ENCODE results near the gene H2BK1. TPM values are rescaled to one million over a fixed set of nuclear protein-coding genes. Genes with fewer than 3 reads are reported as not detected.

H2BK1 gene
- total and polyA plus RNA-seq, 2 of the 13 experiments (the other 11 are each of a cell fraction or from before 2014, with no cell fraction given): not detected

- DNase-seq (ENCODE audit: low spot score) (peak; percentile 39), FAIRE-seq (no peak), ATAC-seq (peak; percentile 89)
- Histone ChIP-seq H3K79me2 (ENCODE audit: insufficient read depth, low read length) (no peaks in the 10 kb centered on the region), H2AFZ (ENCODE audit: low read length) (no peak overlapping the region), H3K9ac (ENCODE audit: insufficient read depth, low read depth, low read length) (no peak overlapping the region), H3K36me3 (replicated peaks in 1 of 2; ENCODE audit: control insufficient read depth in 1 of 2, insufficient read depth in 2 of 2, low read length in 2 of 2) (no peaks in the 10 kb centered on the region), H3K4me3 (replicated peaks in 1 of 3; ENCODE audit: insufficient read depth in 1 of 3, low read depth in 2 of 3, low read length in 3 of 3) (no peak overlapping the region), H3K9me3 (ENCODE audit: low read length) (no peaks in the 10 kb centered on the region), H3K4me1 (ENCODE audit: insufficient read depth, low read length) (no peaks in the 10 kb centered on the region), H3K27me3 (ENCODE audit: control insufficient read depth in 1 of 2, insufficient read depth in 2 of 2, low read length in 2 of 2) (peaks cover 9 to 76% of the 10 kb centered on the region in 2 experiments; a peak in 4 of 5 replicates), H4K20me1 (ENCODE audit: insufficient read depth, low read length) (no peaks in the 10 kb centered on the region), H3K27ac (ENCODE audit: extremely low read length, insufficient read depth, low read length) (no peak overlapping the region), H3K4me2 (ENCODE audit: low read depth, low read length) (no peak overlapping the region)
- TF ChIP-seq NFYB (CRISPR knock-in tag; IDR thresholded peaks at IDR 0.05) (0 out of 2 replicates have a peak, but pooled peaks have one; percentile 38), PAF1 (CRISPR knock-in tag; IDR thresholded peaks at IDR 0.05) (no peak), XRCC5 (optimal IDR thresholded peaks at IDR 0.05; ENCODE audit: low read length) (peak; percentile 36), CTCF (CRISPR knock-in tag; IDR thresholded peaks at IDR 0.05) (peak; percentile 61), ZNF772 (CRISPR knock-in tag; IDR thresholded peaks at IDR 0.05) (no peak), ZNF263 (CRISPR knock-in tag; IDR thresholded peaks at IDR 0.05) (peak; percentile 48; the same call in 1 of the 2 replicates)
- ChIA-PET CTCF (ENCODE audit: low intra/inter-chr PET ratio, low total read pairs) (interaction anchor here (1.1 to 1.6 kb wide), 2 partner anchors 53 to 112 kb away, joined by 4 to 6 read pairs; no protein-coding TSS in a partner anchor), POLR2A (no interaction called here)
- WGBS (ENCODE audit: low lambda C conversion rate): 0% methylated on average over 2 of the region's 12 CpGs
- in situ Hi-C loops (cut with HindIII; ENCODE audit: extremely low pct_ligation_motif_present, low pct_unique_long_range_greater_than_20kb): loop anchor here (10.0 kb wide), 1 partner anchor 113 kb away; no protein-coding TSS in a partner anchor
- intact Hi-C loops (cut with micrococcal nuclease; ENCODE audit: unreplicated experiment): loop anchor here (2.0 kb wide), 1 partner anchor 53 kb away; no protein-coding TSS in a partner anchor
- BruUV-seq (replicated peaks): no TSS peak
Measured at GRCh38 chr7:151191544-151191943, 18.7 kb downstream of the H2BK1 start.

- ATAC-seq: no peak
- no peak overlapping the region for H3K9ac ChIP-seq (ENCODE audit: insufficient read depth, low read depth, low read length)
- BruUV-seq (replicated peaks): no TSS peak
- in situ Hi-C loops (cut with HindIII; ENCODE audit: extremely low pct_ligation_motif_present, low pct_unique_long_range_greater_than_20kb) (no loop called here), intact Hi-C loops (cut with micrococcal nuclease; ENCODE audit: unreplicated experiment) (no loop called here)
- ChIA-PET POLR2A (no interaction called here), CTCF (ENCODE audit: low intra/inter-chr PET ratio, low total read pairs) (no interaction called here)
- H3K36me3 ChIP-seq (replicated peaks in 1 of 2; ENCODE audit: control insufficient read depth in 1 of 2, insufficient read depth in 2 of 2, low read length in 2 of 2): no peaks in the 10 kb centered on the region
- no peak overlapping the region for H3K4me2 ChIP-seq (ENCODE audit: low read depth, low read length)
- H3K9me3 ChIP-seq (ENCODE audit: low read length): no peaks in the 10 kb centered on the region
- H3K4me1 ChIP-seq (ENCODE audit: insufficient read depth, low read length): no peaks in the 10 kb centered on the region
- FAIRE-seq: no peak
- no peaks in the 10 kb centered on the region for H4K20me1 ChIP-seq (ENCODE audit: insufficient read depth, low read length)
- no peak overlapping the region for H3K27ac ChIP-seq (ENCODE audit: extremely low read length, insufficient read depth, low read length)
- H2AFZ ChIP-seq (ENCODE audit: low read length): no peak overlapping the region
- H3K79me2 ChIP-seq (ENCODE audit: insufficient read depth, low read length): no peaks in the 10 kb centered on the region
- no peak for TF ChIP-seq MTA1 (CRISPR knock-in tag; IDR thresholded peaks at IDR 0.05; ENCODE audit: borderline replicate concordance)
- no peak overlapping the region for H3K4me3 ChIP-seq (replicated peaks in 1 of 3; ENCODE audit: insufficient read depth in 1 of 3, low read depth in 2 of 3, low read length in 3 of 3)
- WGBS (ENCODE audit: low lambda C conversion rate): 10% methylated on average over 4 of the region's 4 CpGs
- DNase-seq (ENCODE audit: low spot score): no peak
- H3K27me3 ChIP-seq (ENCODE audit: control insufficient read depth in 1 of 2, insufficient read depth in 2 of 2, low read length in 2 of 2): peaks cover 5 to 51% of the 10 kb centered on the region in 2 experiments; a peak in 4 of 5 replicates
Measured at GRCh38 chr7:151189038-151189437, 21.2 kb downstream of the H2BK1 start.
